GM21447 (cell line): ENCODE data around the gene KRTAP6-3.

ENCODE experiments used
- ATAC-seq: cut with Tn5 transposase; IDR thresholded peaks from one replicate; pipeline ENCODE4 v1.9.1; 2021; ENCODE audit not compliant: unreplicated experiment

The KRTAP6-3 gene, protein sequence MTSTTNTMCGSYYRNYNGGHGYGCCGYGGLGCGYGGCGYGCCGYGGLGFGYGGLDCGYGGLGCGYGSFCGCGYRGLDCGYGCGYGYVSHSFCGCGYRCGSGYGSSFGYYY

DNA sequence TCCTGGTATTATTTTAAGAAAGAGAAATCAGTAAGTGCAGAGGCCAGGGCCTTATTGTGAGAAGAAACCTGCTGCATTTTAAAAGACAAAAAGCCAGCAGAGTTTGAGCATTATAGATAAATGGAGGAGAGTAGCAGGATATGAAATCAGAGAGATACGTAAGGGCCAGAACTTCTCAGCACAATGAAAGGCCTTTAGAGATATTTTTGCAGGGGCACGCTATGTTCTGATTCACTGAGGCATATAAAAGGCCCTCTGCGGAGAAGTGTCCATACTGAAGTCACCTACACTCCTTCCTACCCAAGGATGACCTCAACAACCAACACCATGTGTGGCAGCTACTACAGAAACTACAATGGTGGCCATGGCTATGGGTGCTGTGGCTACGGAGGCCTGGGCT lies at the start of gene KRTAP6-3:
KRTAP6-3 (plus strand) TSS at position 301 of the 400 bp plus-strand sequence; CDS start at position 307, 6 bp downstream.
- ATAC-seq: no peak

DNA sequence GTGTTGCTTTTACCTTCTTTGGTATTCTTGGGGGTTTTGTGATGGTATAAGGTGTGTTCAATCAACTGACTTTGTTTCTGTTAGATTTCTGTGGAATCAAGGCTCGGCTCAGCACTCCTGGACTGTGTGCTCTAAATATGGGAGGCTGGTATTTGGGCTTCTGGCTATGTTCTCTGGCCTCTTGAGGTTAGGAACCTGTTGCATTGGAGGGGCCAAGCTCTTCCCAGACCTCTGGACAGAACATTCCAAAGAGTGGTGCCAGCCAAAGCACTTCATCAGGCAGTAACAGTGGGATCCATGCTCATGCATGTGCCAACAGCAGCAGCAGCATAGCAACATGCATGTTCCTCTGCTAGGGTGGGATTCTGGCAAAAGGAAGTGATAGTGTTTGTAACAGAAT lies 39.5 kb upstream of the KRTAP6-3 start:
- ATAC-seq: no peak

DNA sequence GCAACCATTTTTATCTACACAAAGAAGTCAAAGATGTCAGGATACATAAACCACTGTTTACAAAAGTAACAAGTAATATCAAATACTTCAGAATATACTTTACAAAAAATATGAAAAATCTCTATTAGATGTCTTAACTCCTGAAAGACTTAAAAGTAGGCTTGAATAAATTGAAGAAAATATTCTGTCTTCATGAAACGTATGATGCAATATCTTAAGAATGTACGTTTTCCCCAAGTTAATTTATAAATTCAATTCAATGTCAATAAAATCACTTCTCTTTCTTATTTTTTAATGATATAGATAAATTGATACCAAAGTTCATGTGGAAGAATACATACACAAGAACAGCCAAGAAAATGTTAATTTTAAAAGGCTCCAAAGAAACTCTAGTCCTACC lies 37.1 kb upstream of the KRTAP6-3 start:
- ATAC-seq: no peak

DNA sequence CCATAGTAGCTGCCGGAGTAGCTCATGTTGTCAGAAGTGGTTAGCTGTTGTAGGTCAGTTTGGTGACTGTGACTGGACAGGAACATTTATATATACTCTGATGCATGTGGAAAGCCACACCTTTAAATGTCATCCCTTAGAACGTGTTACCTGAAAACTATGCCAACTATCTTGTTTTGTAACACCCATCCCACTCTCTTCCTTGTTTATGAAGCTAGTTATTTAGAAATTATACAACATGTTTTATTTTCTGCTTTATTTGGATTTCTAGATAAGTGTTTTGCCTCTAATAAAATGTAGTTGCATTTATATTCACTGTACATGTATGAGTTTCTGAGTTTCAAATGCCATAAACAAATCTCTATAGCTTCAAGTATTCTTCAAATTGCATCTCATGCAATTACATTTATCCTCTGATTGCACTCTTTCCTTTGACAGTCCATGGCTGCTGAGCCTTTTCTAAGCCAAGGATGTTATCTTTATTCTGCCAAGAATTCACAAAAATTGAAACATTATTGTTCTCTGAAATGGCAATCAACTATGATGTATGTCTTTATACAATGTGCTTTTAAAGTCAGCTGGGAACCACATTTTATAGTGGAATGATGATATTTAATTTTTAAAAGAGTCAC lies 30.9 kb upstream of the KRTAP6-3 start, which contains the start of gene KRTAP19-7:
KRTAP19-7 (minus strand) TSS at position 51 of the 632 bp plus-strand sequence; CDS start at position 26, 25 bp downstream.
- ATAC-seq: no peak

DNA sequence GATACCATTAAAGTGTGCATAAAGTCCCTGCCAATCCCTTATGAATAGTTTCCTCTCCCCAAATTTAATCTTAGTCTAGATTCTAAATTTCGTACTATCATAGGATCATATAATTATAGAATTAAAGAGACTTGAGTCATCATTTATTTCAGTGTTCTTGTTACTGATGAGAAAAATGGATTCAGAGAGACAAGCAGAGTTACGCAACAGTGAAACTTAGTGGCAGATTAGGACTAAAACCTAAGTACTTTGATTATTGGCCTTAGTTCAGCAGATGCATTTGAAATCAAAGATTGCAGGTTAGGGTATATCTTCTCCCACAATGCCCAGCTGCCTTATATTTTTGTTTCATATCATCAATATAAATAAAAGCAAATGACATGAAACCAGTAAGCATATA lies 30.3 kb upstream of the KRTAP6-3 start:
- ATAC-seq: no peak

DNA sequence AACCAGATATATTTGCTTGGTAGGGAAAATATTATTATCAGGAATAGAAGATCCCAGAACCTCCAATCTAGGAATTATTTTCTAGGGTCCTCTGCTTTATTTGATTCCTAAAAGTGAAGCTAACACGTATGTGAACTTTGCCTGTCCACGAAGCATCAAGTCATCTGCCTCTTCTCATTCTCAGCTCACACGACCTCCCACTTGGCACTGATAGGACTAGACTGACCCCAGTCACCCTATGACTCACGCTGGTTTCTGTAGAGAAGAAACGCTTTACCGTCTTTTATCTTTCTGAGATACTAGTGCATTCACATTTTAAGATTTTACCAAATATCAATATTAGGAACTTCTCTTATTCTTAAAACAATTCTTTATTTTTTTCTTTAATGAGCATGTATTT lies 29.2 kb upstream of the KRTAP6-3 start:
- ATAC-seq: no peak

DNA sequence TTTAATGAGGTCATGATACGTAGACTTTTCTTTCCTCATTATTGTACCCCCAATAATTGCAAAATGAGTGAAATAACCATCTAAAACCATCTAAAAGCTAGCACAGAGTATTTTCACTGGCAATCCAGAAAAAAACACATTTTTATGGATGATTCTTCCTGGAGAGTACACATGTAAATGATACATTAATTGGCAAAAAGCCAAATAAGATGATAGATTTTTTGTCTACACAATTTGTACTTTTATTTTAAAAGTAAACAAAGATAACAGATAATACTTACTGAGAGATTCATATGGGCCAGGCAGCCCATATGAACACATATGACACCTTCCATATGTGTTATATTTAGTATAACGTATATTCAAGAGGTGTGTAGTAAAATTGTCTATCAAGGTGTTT lies 28.6 kb upstream of the KRTAP6-3 start:
- ATAC-seq: no peak

DNA sequence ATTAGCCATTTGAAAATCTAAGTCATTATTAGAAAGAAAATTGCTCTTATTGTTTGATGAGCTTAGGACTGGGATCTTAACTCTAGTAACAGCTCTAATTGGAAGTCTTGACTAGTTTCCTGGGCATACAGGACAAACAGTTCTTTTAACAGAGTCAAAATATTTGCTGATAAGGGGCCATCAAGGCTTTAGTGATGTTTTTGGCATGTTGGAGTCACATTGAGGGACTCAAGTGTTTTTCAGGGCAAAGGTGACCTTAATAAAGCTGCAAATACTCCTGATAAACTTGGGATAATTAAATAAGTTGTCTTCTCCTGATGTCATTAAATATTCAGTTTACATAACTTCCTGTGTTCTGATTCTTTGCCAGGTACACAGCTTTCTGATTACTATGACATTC lies 24.6 kb upstream of the KRTAP6-3 start:
- ATAC-seq: no peak

DNA sequence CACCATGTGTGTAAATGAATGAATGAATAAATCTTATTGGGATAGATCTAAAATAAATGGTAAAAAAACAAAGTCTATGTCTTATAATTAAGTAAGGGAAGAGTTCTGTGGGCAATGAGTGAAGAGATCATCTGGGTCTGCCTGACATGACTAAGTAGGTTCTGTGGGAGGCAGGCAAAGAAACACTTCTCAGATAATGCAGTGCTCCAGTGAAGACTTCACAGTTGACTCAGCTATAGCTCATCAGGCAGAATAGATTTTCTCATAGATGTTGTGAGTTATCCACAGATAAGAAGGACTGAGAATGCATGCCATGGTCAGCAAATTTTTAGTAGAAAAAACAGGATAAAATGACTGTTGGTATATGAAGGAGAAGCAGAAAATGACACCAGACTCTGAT lies 14.5 kb upstream of the KRTAP6-3 start:
- ATAC-seq: no peak

DNA sequence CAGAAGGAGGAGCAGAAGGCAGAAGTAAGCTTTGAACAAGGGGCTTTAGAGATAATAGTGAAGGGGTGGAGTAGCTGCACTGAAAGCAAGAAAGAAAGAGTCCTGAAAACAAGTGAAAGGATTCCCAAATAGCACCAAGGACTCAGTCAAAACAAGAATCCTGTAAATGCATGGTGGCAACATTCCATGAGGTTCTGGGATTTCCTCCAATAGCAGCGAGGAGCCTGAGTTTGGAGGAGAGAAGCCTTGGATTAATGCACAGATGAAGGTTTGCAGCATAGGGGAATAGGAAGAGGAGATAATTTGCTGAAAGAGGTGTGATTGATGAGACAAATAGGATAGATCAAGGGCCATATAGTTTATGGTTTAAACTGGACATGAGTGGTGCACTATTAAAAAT lies 12.9 kb upstream of the KRTAP6-3 start:
- no peak for ATAC-seq

DNA sequence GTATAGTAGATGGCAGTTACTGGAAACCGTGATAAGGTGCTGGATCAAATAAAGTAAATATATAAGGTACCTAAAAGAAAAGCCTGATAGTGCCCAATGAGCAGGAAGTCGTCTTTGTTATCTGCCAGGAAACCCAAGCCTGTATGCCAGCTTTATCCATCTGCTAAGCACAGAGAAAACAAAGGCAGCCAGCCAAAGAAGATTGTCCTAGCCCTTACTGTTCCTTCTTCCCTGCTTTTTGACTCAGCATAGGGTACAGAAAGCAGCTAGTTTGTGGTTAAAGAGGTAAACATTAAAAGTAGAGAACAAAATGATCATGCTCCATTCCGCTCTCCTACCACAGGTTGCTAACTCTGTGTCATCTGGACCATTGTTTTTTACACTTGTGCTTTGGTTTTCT lies 12.1 kb upstream of the KRTAP6-3 start:
- no peak for ATAC-seq

DNA sequence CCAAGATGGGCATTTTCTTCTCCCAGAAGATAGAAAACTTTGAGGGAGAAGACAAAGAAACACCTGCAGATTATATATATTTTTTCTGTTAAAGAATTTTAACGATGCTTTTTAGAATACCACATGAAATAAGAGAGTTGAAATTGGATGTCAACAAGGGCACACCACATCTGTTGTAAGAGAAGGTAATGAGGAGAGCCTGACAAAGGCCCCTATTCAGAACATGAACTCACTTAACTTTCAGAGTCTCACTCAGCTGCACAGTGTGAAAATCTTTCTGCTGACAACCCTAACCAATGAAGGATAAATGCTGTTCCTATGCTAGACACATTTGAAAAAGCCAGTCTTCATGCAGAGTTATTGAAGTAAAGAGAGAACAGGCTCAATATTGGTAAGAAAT lies 9.4 kb upstream of the KRTAP6-3 start:
- no peak for ATAC-seq

DNA sequence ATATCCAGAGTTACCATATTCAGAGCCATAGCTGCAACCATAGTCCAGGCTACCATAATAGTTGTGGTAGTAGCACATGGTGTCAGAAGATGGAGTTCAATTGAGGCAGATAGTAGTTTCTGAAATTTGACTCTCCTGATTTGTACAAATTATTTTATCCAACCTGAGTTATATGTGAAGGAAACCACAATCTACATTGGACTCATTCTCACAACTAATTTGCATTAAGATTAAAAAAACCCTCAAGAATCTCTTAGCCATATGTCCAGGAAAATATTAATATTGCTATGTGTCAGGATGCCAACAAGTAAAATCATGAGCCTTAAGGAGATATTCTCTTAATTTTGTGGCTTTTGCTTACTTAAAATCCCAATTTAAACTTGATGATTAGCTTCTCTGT lies 1.9 kb upstream of the KRTAP6-3 start, which contains the start of gene KRTAP22-2:
KRTAP22-2 (minus strand) TSS at position 101 of the 400 bp plus-strand sequence.
- ATAC-seq: no peak

DNA sequence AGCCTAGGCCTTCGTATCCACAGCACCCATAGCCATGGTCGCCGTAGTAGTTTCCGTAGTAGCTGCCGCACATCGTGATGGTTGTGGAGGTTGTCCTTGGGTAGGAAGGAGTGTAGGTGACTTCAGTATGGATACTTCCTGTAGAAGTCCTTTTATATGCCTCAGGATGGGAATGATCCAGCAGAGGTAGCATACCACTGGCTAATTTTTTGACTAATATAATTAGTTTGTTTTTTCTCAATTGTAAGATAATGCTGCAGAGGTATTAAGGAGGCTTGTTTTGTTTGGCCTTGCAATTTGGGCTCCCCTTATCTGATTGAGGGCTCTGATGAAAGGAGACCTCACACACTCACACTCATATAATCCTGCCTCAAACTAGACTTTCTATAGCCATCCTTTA lies 6.6 kb downstream of the KRTAP6-3 start, which contains the start of gene KRTAP6-2:
KRTAP6-2 (minus strand) TSS at position 101 of the 400 bp plus-strand sequence; CDS start at position 73, 28 bp downstream.
- ATAC-seq: no peak

DNA sequence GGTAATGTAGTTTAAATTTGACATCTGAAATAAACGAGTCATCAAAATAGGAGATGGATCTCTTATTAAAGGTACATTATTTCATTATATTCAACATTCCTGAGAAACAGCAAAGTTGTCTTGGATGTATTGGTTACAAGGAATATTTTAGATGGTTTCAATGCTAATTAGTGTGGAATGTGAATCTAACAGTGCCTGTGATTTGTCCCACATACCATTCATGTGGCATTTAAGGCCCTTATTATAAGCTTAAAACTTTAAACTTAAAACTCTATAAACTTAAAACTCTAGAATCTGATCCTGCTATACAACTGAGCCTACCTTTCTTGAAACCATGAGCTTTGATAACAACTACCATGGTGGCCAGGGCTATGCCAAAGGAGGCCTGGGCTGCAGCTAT lies 8.5 kb downstream of the KRTAP6-3 start, which contains the start of gene KRTAP22-1:
KRTAP22-1 (plus strand) TSS at position 301 of the 400 bp plus-strand sequence.
- no peak for ATAC-seq

DNA sequence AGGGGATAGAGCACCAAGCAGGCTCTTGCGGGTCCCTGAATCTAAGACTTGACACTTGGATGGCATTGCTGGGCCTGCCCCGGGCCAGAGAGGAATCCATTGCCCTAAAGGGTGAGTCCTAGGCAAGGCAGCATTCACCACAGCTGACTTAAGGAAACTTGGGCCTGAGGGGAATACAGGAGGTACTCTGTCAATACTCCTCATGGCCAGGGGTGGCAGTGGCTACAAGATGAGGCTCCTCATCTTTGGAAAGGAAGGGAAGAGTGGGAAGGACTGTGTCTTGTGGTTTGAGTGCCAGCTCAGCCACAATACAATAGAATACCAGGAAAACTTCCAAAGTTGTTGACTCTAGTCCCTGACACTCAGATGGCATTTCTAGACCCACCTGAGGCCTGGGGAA lies 13.7 kb downstream of the KRTAP6-3 start:
- ATAC-seq: no peak

DNA sequence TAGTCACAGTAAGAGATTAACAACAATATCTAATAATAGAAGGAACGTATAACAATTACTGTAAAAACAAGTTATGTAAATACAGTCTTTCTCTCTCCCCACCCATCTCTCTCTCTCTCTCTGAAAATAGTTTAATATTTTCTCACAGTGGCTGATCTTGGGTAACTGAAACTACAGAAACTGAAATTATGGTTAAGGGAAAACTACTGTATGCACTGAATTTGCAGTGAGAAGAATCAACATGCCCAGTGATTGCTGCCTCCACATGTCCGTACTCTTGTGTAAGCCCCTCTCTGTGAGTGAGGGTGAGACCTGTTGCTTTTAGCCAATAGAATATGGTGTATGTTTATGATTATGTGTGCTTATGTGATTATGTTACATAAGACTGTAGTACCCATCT lies 19.9 kb downstream of the KRTAP6-3 start:
- ATAC-seq: no peak

DNA sequence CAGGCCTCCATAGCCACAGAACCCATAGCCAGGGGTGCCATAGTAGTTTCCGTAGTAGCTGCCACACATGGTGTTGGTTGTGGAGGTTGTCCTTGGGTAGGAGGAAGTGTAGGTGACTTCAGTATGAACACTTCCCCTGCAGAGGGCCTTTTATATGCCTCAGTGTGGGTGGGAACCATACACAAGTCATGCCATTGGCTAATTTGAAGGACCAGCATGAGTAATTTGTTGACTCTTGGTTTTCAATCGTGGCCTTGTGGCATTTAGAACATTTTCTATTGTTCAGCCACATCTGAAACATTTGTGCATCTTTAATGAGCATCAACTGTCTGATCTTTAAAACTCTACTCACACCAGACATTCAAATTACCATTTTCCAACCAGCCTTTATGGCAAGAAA lies 21.6 kb downstream of the KRTAP6-3 start, which contains the start of gene KRTAP6-1:
KRTAP6-1 (minus strand) TSS at position 95 of the 400 bp plus-strand sequence; CDS start at position 69, 26 bp downstream.
- no peak for ATAC-seq

DNA sequence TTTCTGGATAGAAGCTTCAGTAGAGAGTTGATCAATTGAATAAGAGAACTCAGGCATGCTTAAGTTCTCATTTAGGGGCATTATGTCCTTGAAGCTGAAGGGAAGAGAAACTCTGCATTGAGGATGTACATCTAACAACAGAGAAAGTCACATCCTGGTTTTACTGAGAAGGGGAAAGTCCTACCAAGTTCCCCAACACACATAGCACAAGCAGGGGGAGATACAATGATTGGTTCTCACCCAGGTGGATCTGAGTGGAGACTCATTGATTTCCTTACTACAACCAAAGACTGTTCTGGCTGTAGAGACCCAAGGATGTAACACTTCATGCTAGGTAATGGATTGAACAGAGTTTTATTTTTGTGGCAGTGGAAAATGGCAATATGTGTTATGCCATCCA lies 23.0 kb downstream of the KRTAP6-3 start:
- no peak for ATAC-seq

DNA sequence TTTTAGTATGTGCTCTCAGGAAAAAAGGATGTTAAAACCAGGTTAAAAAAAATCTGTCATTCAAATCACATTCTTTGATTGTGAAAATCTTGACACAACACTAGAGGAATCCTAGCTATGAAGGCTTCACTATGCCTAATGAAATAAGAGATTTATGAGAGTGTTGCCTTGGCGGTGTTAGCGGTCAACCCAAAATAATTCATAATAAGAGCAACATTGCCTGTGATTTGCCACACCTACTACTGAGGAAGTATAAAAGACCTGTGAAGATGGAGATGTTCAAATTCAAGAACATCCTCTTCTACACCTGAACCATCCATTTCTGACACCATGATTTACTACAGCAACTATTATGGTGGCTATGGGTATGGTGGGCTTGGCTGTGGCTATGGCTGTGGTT lies 23.9 kb downstream of the KRTAP6-3 start, which contains the start of gene KRTAP20-1:
KRTAP20-1 (plus strand) TSS at position 301 of the 400 bp plus-strand sequence; CDS start at position 331, 30 bp downstream.
- ATAC-seq: no peak

DNA sequence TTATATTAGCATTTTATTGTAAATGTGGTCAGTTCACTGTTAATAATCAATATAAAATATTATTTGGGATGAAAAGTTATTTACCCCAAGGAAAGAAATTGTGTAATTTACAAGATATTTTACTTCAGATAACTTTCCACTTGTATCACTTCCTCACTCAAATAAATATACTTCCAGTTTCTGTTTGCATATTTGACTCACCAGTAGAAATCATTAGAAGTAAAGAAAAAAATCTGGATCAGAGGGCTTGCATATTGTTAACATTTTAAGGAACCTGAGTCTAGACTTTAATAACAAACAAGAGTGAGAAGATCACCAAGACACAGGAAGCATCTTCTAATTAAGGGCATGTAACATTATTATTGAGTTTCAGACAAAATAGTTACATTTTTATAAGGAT lies 27.8 kb downstream of the KRTAP6-3 start:
- ATAC-seq: no peak

DNA sequence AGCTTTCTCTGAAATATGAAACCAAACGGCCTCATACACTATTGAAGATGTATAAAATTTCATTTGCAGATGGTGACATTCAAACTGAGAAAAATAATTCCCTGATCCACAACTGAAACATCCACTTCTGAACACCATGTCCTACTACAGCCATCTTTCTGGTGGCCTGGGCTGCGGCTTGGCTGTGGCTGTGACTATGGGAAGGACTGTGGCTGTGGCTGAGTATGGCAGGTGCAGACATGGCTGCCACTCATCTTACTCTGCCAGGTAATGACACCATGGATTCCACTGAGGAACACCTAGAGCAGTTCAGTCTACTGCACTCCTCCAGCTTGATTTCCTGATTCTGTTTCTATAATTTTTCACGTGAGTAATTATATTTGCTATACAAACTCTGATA lies 28.3 kb downstream of the KRTAP6-3 start, which contains the start of gene KRTAP20-4:
KRTAP20-4 (plus strand) TSS at position 106 of the 400 bp plus-strand sequence.
- ATAC-seq: no peak
